HepG2 (cell line): Measurements from ENCODE around the gene PRR30. TPM values are rescaled to one million over a fixed set of nuclear protein-coding genes. Genes with fewer than 3 reads are reported as not detected.
A peak's percentile ranks its signal among the peaks of the same experiment; 100 is the strongest.

Experiments
- ARID2 ChIP-seq: sonication (generic); formaldehyde crosslinking; IDR thresholded peaks from 2 replicates; pipeline ENCODE4 v1.8.1; 2022; ENCODE audit warnings: mild to moderate bottlenecking, missing genetic modification reagents, borderline replicate concordance
- CEBPB ChIP-seq: IDR thresholded peaks from 2 replicates; pipeline ENCODE4 v1.6.1; 2011; ENCODE audit warnings: low read depth, low read length, improper control_type of control experiment, borderline replicate concordance
- CHD2 ChIP-seq: IDR thresholded peaks from 2 replicates; pipeline ENCODE4 v1.6.1; 2011; ENCODE audit warnings: low read depth, low read length, improper control_type of control experiment
- JUND ChIP-seq: sonication (generic); formaldehyde crosslinking; IDR thresholded peaks from 2 replicates; pipeline ENCODE4 v1.8.0; 2022; ENCODE audit warnings: mild to moderate bottlenecking, missing genetic modification reagents
- RXRA ChIP-seq: sonication (generic); formaldehyde crosslinking; IDR thresholded peaks from 2 replicates; pipeline ENCODE4 v1.5.1; 2020; ENCODE audit warnings: missing genetic modification reagents
- ZNF879 ChIP-seq: sonication (generic); formaldehyde crosslinking; IDR thresholded peaks from 2 replicates; pipeline ENCODE4 v1.8.1; 2023; ENCODE audit warnings: missing genetic modification reagents
- polyA plus RNA-seq, 8 experiments: library from polyadenylated mRNA; depleted of rRNA in 3 of 8; stranded (reverse) in 7 of 8; unstranded in 1 of 8; fragments of >200 nt; fragmentation: Illumina TruSeq in 4 of 8; extraction: Trizol in 4 of 8; gene quantifications; 2 replicates each; pipeline versions ENCODE4 v1.2.1 to v1.2.3, GENCODE V29; 2011 to 2016; ENCODE audit warnings: low read depth in 4 of 8, missing spikeins in 1 of 8, mixed read lengths in 1 of 8; ENCODE audit not compliant: insufficient read depth in 1 of 8
- total RNA-seq, 5 experiments: library from RNA; depleted of rRNA; stranded (reverse); fragments of >200 nt; fragmentation: Illumina TruSeq; extraction: Trizol; gene quantifications; 2 replicates each; pipeline ENCODE4 v1.2.3, GENCODE V29; 2016; ENCODE audit warnings: low read depth in 1 of 5
- TF ChIP-seq, protein P1 (sequence below): sonication (generic); formaldehyde crosslinking; IDR thresholded peaks from 2 replicates; pipeline ENCODE4 v1.4.0; 2020; ENCODE audit warnings: missing genetic modification reagents, borderline replicate concordance
- TF ChIP-seq, protein P2 (sequence below): sonication (generic); formaldehyde crosslinking; IDR thresholded peaks from 2 replicates; pipeline ENCODE4 v1.4.0; 2020; ENCODE audit warnings: low read depth, mild to moderate bottlenecking, missing genetic modification reagents
- TF ChIP-seq, protein P3 (sequence below): sonication (generic); formaldehyde crosslinking; IDR thresholded peaks from 2 replicates; pipeline ENCODE4 v1.5.0; 2020; ENCODE audit warnings: missing genetic modification reagents
- TF ChIP-seq, protein P4 (sequence below): sonication (generic); formaldehyde crosslinking; IDR thresholded peaks from one replicate; pipeline ENCODE4 v1.5.1; 2020; ENCODE audit warnings: mild to moderate bottlenecking, missing genetic modification reagents; ENCODE audit errors: not compliant biosample characterization

PRR30 gene
- total and polyA plus RNA-seq, 2 of the 13 experiments (the other 11 are each of a cell fraction or from before 2014, with no cell fraction given): not detected

DNA sequence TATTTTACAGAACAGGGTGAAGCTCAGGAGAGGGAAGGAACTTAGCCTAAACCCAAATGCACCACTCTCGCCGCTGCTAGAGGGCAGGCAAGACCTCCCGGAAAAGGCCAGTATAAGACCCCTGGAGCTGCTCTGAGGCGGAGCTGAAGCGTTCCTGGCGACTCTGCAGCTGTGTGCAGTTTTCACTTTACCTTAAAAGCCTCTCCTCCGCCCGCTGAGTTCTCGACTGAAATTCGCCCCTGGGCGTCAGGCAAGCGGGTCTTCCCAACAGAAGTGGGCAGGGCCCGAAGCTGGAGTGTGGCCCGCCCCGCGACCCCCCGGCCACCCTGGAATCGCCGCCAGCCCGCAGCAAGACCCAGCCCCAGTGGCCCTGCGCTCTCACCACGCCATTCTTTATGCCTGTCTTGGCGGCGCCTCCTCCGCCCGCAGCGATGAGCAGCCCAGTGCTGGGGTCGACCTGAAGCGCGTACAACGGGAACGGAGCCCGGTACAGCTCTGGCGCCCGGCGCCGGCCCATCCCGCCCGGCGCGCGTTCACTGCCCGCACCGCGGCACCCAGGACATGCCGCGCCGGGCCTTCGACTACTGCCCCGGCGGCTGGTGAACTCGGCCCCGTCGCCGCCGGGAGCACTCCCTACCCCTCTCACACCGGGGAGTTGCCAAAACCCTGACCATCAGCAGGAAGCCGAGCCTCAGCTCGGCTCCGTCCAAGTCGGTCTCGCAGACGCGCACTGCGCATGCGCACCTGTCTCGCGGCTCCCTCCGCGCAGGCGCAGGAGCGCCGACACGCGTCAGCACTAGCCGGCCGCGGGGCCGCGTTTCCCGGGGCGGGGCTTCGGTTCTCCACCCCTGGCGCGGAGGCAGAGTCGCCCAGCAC, 5.1 kb downstream of the PRR30 start, which contains the start of gene PREB (continued):
- TF ChIP-seq, protein P1, sequence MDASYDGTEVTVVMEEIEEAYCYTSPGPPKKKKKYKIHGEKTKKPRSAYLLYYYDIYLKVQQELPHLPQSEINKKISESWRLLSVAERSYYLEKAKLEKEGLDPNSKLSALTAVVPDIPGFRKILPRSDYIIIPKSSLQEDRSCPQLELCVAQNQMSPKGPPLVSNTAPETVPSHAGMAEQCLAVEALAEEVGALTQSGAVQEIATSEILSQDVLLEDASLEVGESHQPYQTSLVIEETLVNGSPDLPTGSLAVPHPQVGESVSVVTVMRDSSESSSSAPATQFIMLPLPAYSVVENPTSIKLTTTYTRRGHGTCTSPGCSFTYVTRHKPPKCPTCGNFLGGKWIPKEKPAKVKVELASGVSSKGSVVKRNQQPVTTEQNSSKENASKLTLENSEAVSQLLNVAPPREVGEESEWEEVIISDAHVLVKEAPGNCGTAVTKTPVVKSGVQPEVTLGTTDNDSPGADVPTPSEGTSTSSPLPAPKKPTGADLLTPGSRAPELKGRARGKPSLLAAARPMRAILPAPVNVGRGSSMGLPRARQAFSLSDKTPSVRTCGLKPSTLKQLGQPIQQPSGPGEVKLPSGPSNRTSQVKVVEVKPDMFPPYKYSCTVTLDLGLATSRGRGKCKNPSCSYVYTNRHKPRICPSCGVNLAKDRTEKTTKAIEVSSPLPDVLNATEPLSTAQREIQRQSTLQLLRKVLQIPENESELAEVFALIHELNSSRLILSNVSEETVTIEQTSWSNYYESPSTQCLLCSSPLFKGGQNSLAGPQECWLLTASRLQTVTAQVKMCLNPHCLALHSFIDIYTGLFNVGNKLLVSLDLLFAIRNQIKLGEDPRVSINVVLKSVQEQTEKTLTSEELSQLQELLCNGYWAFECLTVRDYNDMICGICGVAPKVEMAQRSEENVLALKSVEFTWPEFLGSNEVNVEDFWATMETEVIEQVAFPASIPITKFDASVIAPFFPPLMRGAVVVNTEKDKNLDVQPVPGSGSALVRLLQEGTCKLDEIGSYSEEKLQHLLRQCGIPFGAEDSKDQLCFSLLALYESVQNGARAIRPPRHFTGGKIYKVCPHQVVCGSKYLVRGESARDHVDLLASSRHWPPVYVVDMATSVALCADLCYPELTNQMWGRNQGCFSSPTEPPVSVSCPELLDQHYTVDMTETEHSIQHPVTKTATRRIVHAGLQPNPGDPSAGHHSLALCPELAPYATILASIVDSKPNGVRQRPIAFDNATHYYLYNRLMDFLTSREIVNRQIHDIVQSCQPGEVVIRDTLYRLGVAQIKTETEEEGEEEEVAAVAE (CRISPR knock-in tag): no peak
- TF ChIP-seq, protein P2, sequence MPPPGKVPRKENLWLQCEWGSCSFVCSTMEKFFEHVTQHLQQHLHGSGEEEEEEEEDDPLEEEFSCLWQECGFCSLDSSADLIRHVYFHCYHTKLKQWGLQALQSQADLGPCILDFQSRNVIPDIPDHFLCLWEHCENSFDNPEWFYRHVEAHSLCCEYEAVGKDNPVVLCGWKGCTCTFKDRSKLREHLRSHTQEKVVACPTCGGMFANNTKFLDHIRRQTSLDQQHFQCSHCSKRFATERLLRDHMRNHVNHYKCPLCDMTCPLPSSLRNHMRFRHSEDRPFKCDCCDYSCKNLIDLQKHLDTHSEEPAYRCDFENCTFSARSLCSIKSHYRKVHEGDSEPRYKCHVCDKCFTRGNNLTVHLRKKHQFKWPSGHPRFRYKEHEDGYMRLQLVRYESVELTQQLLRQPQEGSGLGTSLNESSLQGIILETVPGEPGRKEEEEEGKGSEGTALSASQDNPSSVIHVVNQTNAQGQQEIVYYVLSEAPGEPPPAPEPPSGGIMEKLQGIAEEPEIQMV (CRISPR knock-in tag): peak; percentile 42; the same call in 1 of the 2 replicates
- TF ChIP-seq, protein P3, sequence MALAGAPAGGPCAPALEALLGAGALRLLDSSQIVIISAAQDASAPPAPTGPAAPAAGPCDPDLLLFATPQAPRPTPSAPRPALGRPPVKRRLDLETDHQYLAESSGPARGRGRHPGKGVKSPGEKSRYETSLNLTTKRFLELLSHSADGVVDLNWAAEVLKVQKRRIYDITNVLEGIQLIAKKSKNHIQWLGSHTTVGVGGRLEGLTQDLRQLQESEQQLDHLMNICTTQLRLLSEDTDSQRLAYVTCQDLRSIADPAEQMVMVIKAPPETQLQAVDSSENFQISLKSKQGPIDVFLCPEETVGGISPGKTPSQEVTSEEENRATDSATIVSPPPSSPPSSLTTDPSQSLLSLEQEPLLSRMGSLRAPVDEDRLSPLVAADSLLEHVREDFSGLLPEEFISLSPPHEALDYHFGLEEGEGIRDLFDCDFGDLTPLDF (CRISPR knock-in tag): peak; percentile 89
- no peak for TF ChIP-seq JUND (CRISPR knock-in tag)
- peak; percentile 77; the same call in 1 of the 2 replicates for TF ChIP-seq ZNF879 (CRISPR knock-in tag)
- TF ChIP-seq, protein P4, sequence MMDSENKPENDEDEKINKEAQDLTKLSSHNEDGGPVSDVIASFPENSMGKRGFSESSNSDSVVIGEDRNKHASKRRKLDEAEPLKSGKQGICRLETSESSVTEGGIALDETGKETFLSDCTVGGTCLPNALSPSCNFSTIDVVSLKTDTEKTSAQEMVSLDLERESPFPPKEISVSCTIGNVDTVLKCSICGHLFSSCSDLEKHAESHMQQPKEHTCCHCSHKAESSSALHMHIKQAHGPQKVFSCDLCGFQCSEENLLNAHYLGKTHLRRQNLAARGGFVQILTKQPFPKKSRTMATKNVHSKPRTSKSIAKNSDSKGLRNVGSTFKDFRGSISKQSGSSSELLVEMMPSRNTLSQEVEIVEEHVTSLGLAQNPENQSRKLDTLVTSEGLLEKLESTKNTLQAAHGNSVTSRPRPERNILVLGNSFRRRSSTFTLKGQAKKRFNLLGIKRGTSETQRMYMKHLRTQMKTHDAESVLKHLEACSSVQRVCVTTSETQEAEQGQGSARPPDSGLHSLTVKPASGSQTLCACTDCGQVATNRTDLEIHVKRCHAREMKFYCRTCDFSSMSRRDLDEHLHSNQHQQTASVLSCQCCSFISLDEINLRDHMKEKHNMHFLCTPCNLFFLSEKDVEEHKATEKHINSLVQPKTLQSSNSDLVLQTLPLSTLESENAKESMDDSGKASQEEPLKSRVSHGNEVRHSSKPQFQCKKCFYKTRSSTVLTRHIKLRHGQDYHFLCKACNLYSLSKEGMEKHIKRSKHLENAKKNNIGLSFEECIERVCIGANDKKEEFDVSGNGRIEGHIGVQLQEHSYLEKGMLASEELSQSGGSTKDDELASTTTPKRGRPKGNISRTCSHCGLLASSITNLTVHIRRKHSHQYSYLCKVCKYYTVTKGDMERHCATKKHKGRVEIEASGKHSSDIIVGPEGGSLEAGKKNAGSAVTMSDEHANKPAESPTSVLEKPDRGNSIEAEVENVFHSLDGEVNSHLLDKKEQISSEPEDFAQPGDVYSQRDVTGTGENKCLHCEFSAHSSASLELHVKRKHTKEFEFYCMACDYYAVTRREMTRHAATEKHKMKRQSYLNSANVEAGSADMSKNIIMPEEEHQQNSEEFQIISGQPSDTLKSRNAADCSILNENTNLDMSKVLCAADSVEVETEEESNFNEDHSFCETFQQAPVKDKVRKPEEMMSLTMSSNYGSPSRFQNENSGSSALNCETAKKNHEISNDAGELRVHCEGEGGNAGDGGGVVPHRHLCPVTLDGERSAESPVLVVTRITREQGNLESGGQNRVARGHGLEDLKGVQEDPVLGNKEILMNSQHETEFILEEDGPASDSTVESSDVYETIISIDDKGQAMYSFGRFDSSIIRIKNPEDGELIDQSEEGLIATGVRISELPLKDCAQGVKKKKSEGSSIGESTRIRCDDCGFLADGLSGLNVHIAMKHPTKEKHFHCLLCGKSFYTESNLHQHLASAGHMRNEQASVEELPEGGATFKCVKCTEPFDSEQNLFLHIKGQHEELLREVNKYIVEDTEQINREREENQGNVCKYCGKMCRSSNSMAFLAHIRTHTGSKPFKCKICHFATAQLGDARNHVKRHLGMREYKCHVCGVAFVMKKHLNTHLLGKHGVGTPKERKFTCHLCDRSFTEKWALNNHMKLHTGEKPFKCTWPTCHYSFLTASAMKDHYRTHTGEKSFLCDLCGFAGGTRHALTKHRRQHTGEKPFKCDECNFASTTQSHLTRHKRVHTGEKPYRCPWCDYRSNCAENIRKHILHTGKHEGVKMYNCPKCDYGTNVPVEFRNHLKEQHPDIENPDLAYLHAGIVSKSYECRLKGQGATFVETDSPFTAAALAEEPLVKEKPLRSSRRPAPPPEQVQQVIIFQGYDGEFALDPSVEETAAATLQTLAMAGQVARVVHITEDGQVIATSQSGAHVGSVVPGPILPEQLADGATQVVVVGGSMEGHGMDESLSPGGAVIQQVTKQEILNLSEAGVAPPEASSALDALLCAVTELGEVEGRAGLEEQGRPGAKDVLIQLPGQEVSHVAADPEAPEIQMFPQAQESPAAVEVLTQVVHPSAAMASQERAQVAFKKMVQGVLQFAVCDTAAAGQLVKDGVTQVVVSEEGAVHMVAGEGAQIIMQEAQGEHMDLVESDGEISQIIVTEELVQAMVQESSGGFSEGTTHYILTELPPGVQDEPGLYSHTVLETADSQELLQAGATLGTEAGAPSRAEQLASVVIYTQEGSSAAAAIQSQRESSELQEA (CRISPR knock-in tag): peak; percentile 58
- 0 out of 2 replicates have a peak, but pooled peaks have one; percentile 30 for TF ChIP-seq ARID2
- TF ChIP-seq CHD2: no peak
- TF ChIP-seq RXRA: no peak; the same call in 1 of the 2 replicates
- no peak for TF ChIP-seq CEBPB
